IMR-90 (cell line): Measurements from ENCODE around the gene SPAG16. TPM values are rescaled to one million over a fixed set of nuclear protein-coding genes. Genes with fewer than 3 reads are reported as not detected.

Experiments used
- ATAC-seq: fragments of 200-7000 bp; cut with Tn5 transposase; 2 replicates; pipeline ENCODE4 v1.9.1; 2020; ENCODE audit warnings: low read depth, mild to moderate bottlenecking, moderate library complexity
- BruUV-seq: library from RNA; stranded (reverse); fragments of 400-500 nt; replicated peaks from 2 replicates; lab custom pipeline; 2021; lab: Mats Ljungman, UMichigan
- CTCF ChIA-PET: fragments of 300-600 bp; formaldehyde crosslinking; extraction: SDS; loops from one replicate; lab custom pipeline; 2021; ENCODE audit warnings: antibody characterized with exemption; lab: Yijun Ruan, JAX
- POLR2A ChIA-PET: fragments of 300-600 bp; sonication (Branson Sonifier 250); formaldehyde crosslinking; loops from one replicate; lab custom pipeline; 2022; ENCODE audit warnings: antibody characterized with exemption; ENCODE audit not compliant: unreplicated experiment; lab: Charles Lee
- DNase-seq: peaks from one replicate; pipeline ENCODE4 v3.0.0; 2013
- H2AFZ ChIP-seq: replicated peaks from 2 replicates; pipeline ENCODE3; 2013; ENCODE audit warnings: low read length, mild to moderate bottlenecking; ENCODE audit not compliant: poor library complexity
- H2AK5ac ChIP-seq: 2 replicates; pipeline ENCODE4 v1.6.1; 2013; ENCODE audit warnings: low read depth, low read length, inconsistent platforms
- H2AK9ac ChIP-seq: replicated peaks from 2 replicates; pipeline ENCODE3; 2013; ENCODE audit warnings: mild to moderate bottlenecking, low read depth, low read length, moderate library complexity; ENCODE audit not compliant: poor library complexity
- H2BK120ac ChIP-seq: 2 replicates; pipeline ENCODE4 v1.6.1; 2013; ENCODE audit warnings: low read depth, low read length, inconsistent platforms
- H2BK15ac ChIP-seq: 3 replicates; pipeline ENCODE4 v1.6.1; 2013; ENCODE audit warnings: low read depth, low read length, inconsistent platforms
- H2BK20ac ChIP-seq: 2 replicates; pipeline ENCODE4 v1.6.1; 2013; ENCODE audit warnings: low read depth, mild to moderate bottlenecking, inconsistent platforms, low read length, moderate library complexity
- H2BK5ac ChIP-seq: 2 replicates; pipeline ENCODE4 v1.6.1; 2013; ENCODE audit warnings: mild to moderate bottlenecking, low read depth, low read length, inconsistent platforms; ENCODE audit not compliant: poor library complexity, severe bottlenecking
- H3K14ac ChIP-seq: replicated peaks from 2 replicates; pipeline ENCODE4 v1.6.1; 2013; ENCODE audit warnings: low read depth, low read length, inconsistent platforms
- H3K18ac ChIP-seq: 2 replicates; pipeline ENCODE4 v1.6.1; 2013; ENCODE audit warnings: low read depth, low read length, control low read depth
- H3K23ac ChIP-seq: 2 replicates; pipeline ENCODE4 v1.6.1; 2013; ENCODE audit warnings: low read depth, low read length, inconsistent platforms
- H3K27ac ChIP-seq: 2 replicates; pipeline ENCODE4 v1.5.1; 2013; ENCODE audit warnings: mild to moderate bottlenecking, control low read depth, low read length; ENCODE audit not compliant: insufficient read depth
- H3K27me3 ChIP-seq: 2 replicates; pipeline ENCODE4 v1.6.1; 2013; ENCODE audit warnings: low read length; ENCODE audit not compliant: control insufficient read depth, insufficient read depth
- H3K36me3 ChIP-seq: 2 replicates; pipeline ENCODE4 v1.6.1; 2013; ENCODE audit warnings: low read length, mixed read lengths; ENCODE audit not compliant: control insufficient read depth, insufficient read depth
- H3K4ac ChIP-seq: 2 replicates; pipeline ENCODE4 v1.6.1; 2013; ENCODE audit warnings: low read depth, low read length, inconsistent platforms
- H3K4me1 ChIP-seq: 2 replicates; pipeline ENCODE4 v1.6.1; 2013; ENCODE audit warnings: low read length, mixed read lengths; ENCODE audit not compliant: control insufficient read depth, insufficient read depth
- H3K4me2 ChIP-seq: 2 replicates; pipeline ENCODE4 v1.6.1; 2013; ENCODE audit warnings: low read depth, mild to moderate bottlenecking, control low read depth, low read length, moderate library complexity
- H3K4me3 ChIP-seq: 2 replicates; pipeline ENCODE4 v1.5.1; 2013; ENCODE audit warnings: low read depth, mild to moderate bottlenecking, control low read depth, low read length, moderate library complexity; ENCODE audit not compliant: insufficient read depth
- H3K56ac ChIP-seq: 2 replicates; pipeline ENCODE4 v1.6.1; 2013; ENCODE audit warnings: low read length, inconsistent platforms; ENCODE audit not compliant: insufficient read depth; ENCODE audit errors: extremely low read depth
- H3K79me1 ChIP-seq, 2 experiments: 2 replicates each; pipeline ENCODE4 v1.6.1; 2013; ENCODE audit warnings: low read length in 2 of 2, inconsistent platforms in 1 of 2, low read depth in 1 of 2
- H3K9ac ChIP-seq: 2 replicates; pipeline ENCODE4 v1.6.1; 2013; ENCODE audit warnings: low read depth, low read length, control low read depth
- H3K9me1 ChIP-seq: 2 replicates; pipeline ENCODE4 v1.6.1; 2013; ENCODE audit warnings: low read length, inconsistent platforms; ENCODE audit not compliant: insufficient read depth
- H3K9me3 ChIP-seq: 2 replicates; pipeline ENCODE4 v1.6.1; 2013; ENCODE audit warnings: low read length; ENCODE audit not compliant: control insufficient read depth, insufficient read depth
- H4K20me1 ChIP-seq: 2 replicates; pipeline ENCODE4 v1.6.1; 2013; ENCODE audit warnings: low read length, inconsistent platforms; ENCODE audit not compliant: insufficient read depth
- H4K5ac ChIP-seq: 2 replicates; pipeline ENCODE4 v1.6.1; 2013; ENCODE audit warnings: mild to moderate bottlenecking, low read depth, low read length, control low read depth
- H4K8ac ChIP-seq, 2 experiments: 2 replicates each; pipeline ENCODE4 v1.6.1; 2013; ENCODE audit warnings: low read depth in 2 of 2, low read length in 2 of 2, control low read depth in 1 of 2, inconsistent platforms in 1 of 2
- H4K91ac ChIP-seq: 2 replicates; pipeline ENCODE4 v1.6.1; 2013; ENCODE audit warnings: low read depth, low read length, inconsistent platforms; ENCODE audit not compliant: insufficient read depth
- BHLHE40 ChIP-seq: fragments of 150-350 bp; IDR thresholded peaks from 2 replicates; pipeline ENCODE4 v1.6.1; 2016; ENCODE audit warnings: mild to moderate bottlenecking, low read depth, low read length
- CEBPB ChIP-seq: IDR thresholded peaks from 2 replicates; pipeline ENCODE4 v1.6.1; 2012; ENCODE audit warnings: low read depth, low read length, improper control_type of control experiment
- FOS ChIP-seq: fragments of 150-350 bp; IDR thresholded peaks from 2 replicates; pipeline ENCODE4 v1.6.1; 2016; ENCODE audit warnings: low read depth, low read length
- USF2 ChIP-seq: fragments of 150-350 bp; IDR thresholded peaks from 2 replicates; pipeline ENCODE4 v1.6.1; 2017; ENCODE audit warnings: mild to moderate bottlenecking, antibody characterized with exemption, low read length, low read depth
- WGBS, 2 experiments: methylation state at CpG; one replicate each; pipeline versions ENCODE4 v1.1.5 to v1.1.7; 2013; ENCODE audit warnings: missing lambda C conversion rate in 2 of 2; ENCODE audit not compliant: insufficient read length in 1 of 2; ENCODE audit errors: extremely low coverage in 2 of 2; 5-methylcytosine and 5-hydroxymethylcytosine counted together
- dilution Hi-C: fragments of 300-500 bp; cut with HindIII; formaldehyde crosslinking; loops from one replicate; pipeline ENCODE4 v1.14.3; 2018; ENCODE audit warnings: low sequenced_read_pairs; ENCODE audit not compliant: unreplicated experiment
- in situ Hi-C: fragments of 300-500 bp; cut with MboI; formaldehyde crosslinking; loops from 3 replicates; pipeline ENCODE4 v1.14.3; 2019; ENCODE audit warnings: low sequenced_read_pairs, inconsistent platforms, mixed read lengths
- intact Hi-C: fragments of 100-400 bp; cut with micrococcal nuclease; formaldehyde crosslinking; loops from 2 replicates; pipeline ENCODE4 v1.10.0; 2022
- polyA plus RNA-seq, 3 experiments: library from polyadenylated mRNA; depleted of rRNA; stranded (reverse); fragments of >200 nt; gene quantifications; 2 replicates each; pipeline ENCODE4 v1.2.3, GENCODE V29; 2012; ENCODE audit warnings: low replicate concordance in 1 of 3
- total RNA-seq: library from RNA; depleted of rRNA; stranded (reverse); fragments of >200 nt; gene quantifications from 2 replicates; pipeline ENCODE4 v1.2.3, GENCODE V29; 2012

SPAG16 gene
- total and polyA plus RNA-seq, 2 of the 4 experiments (the other 2 are of a cell fraction), result 7.3 to 13.5 TPM

DNA sequence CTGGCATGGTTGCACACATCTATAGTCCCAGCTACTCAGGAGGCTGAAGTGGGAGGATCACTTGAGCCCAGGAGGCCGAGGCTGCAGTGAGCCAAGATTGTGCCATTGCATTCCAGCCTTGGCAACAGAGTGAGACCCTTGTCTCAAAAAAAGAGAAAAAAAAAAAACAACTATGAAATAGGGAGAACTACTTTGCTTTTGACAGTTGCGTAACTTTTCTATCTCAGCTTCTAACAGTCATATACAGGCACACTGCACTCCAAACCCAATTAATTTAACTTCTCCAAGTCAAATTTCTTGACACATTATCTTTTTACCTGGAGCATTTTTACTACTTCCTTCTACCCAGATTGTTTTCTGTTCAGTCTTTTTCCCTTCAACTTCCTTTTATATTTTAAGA is 1102.5 kb downstream of the SPAG16 start:
- no peaks in the 10 kb centered on the region for H3K9me3 ChIP-seq
- no peak overlapping the region for H3K27ac ChIP-seq
- no peak overlapping the region for H3K4me2 ChIP-seq
- no peak overlapping the region for H3K23ac ChIP-seq
- H4K5ac ChIP-seq, result no peak overlapping the region
- in situ Hi-C loops, result no loop called here
- ATAC-seq (no peak), DNase-seq (no peak)
- peak; percentile 59; the same call in 1 of the 2 replicates for TF ChIP-seq CEBPB
- no peak for TF ChIP-seq USF2
- no peak for TF ChIP-seq FOS
- TF ChIP-seq BHLHE40, result no peak
- WGBS, 2 experiments, result no CpG with 5 or more reads among the region's 2 CpGs
- H3K4ac ChIP-seq, result no peak overlapping the region
- H4K91ac ChIP-seq, result no peak overlapping the region
- no peak overlapping the region for H3K18ac ChIP-seq
- no peaks in the 10 kb centered on the region for H3K27me3 ChIP-seq
- H2AFZ ChIP-seq, result no peak overlapping the region
- no peak overlapping the region for H2AK9ac ChIP-seq
- no peak overlapping the region for H3K9ac ChIP-seq
- no peak overlapping the region for H3K4me3 ChIP-seq
- POLR2A ChIA-PET, result no interaction called here
- dilution Hi-C loops, result no loop called here
- H4K20me1 ChIP-seq, result no peaks in the 10 kb centered on the region
- no TSS peak for BruUV-seq
- CTCF ChIA-PET, result no interaction called here
- H2BK5ac ChIP-seq, result no peak overlapping the region
- no peak overlapping the region for H2BK120ac ChIP-seq
- H3K36me3 ChIP-seq, result no peaks in the 10 kb centered on the region
- H3K14ac ChIP-seq, result no peak overlapping the region
- no peak overlapping the region for H4K8ac ChIP-seq
- H3K4me1 ChIP-seq, result no peaks in the 10 kb centered on the region
- no peak overlapping the region for H2BK15ac ChIP-seq
- no peaks in the 10 kb centered on the region for H3K9me1 ChIP-seq
- no peak overlapping the region for H2BK20ac ChIP-seq
- no peak overlapping the region for H2AK5ac ChIP-seq
- no peak overlapping the region for H3K56ac ChIP-seq
- intact Hi-C loops, result no loop called here
- no peaks in the 10 kb centered on the region for H3K79me1 ChIP-seq
